Endothelial cell (in vitro differentiated cells): ENCODE results near the gene CRTC2. TPM values are rescaled to one million over a fixed set of nuclear protein-coding genes. Genes with fewer than 3 reads are reported as not detected.
A peak's percentile ranks its signal among the peaks of the same experiment; 100 is the strongest.

Experiments used
- DNase-seq: peaks from one replicate; pipeline ENCODE4 v3.0.0; 2021; ENCODE audit warnings: low spot score
- H3K27ac Mint-ChIP-seq: one replicate; pipeline ENCODE4 v1.8.0; 2021; ENCODE audit warnings: mixed read lengths, inconsistent platforms; ENCODE audit not compliant: unreplicated experiment
- H3K27me3 Mint-ChIP-seq: one replicate; pipeline ENCODE4 v1.8.0; 2021; ENCODE audit warnings: mild to moderate bottlenecking, moderate library complexity, mixed read lengths, inconsistent platforms; ENCODE audit not compliant: unreplicated experiment
- H3K36me3 Mint-ChIP-seq: one replicate; pipeline ENCODE4 v1.8.0; 2021; ENCODE audit warnings: mild to moderate bottlenecking, low read depth, mixed read lengths, inconsistent platforms; ENCODE audit not compliant: unreplicated experiment
- H3K4me1 Mint-ChIP-seq: one replicate; pipeline ENCODE4 v1.8.0; 2021; ENCODE audit warnings: mild to moderate bottlenecking, mixed read lengths, inconsistent platforms; ENCODE audit not compliant: unreplicated experiment
- H3K4me3 Mint-ChIP-seq: one replicate; pipeline ENCODE4 v1.8.0; 2021; ENCODE audit warnings: mild to moderate bottlenecking, mixed read lengths, inconsistent platforms; ENCODE audit not compliant: unreplicated experiment
- H3K9me3 Mint-ChIP-seq: one replicate; pipeline ENCODE4 v1.8.0; 2021; ENCODE audit warnings: mixed read lengths, inconsistent platforms; ENCODE audit not compliant: unreplicated experiment
- CTCF ChIP-seq: fragments of 200-600 bp; sonication (generic); IDR thresholded peaks from one replicate; pipeline ENCODE4 v1.5.0; 2021; ENCODE audit warnings: antibody characterized with exemption; ENCODE audit not compliant: unreplicated experiment
- total RNA-seq: library from RNA; stranded (reverse); fragmentation: NEBNext Ultra II Directional; extraction: Animal tissue kit (Norgen Biotek cat#: 25700); gene quantifications from one replicate; pipeline ENCODE4 v1.2.1, GENCODE V29; 2021; ENCODE audit not compliant: unreplicated experiment

The CRTC2 gene
- total RNA-seq, 1 donor from 2014 or later: 69.9 TPM

- Mint-ChIP-seq H3K36me3 (peaks cover 32% of the 10 kb centered on the region), H3K4me1 (peaks cover 69% of the 10 kb centered on the region), H3K9me3 (no peaks in the 10 kb centered on the region), H3K27me3 (peaks cover 7% of the 10 kb centered on the region), H3K4me3 (peak overlapping the region; percentile 49), H3K27ac (no peak overlapping the region)
- DNase-seq: no peak
- TF ChIP-seq CTCF: no peak
Measured at GRCh38 chr1:153973071-153973470, 14.7 kb upstream of the CRTC2 start.

GRCh38 chr1:153970346-153970745 lies 11.9 kb upstream of the CRTC2 start:
- Mint-ChIP-seq H3K27ac (no peak overlapping the region), H3K9me3 (no peaks in the 10 kb centered on the region), H3K36me3 (peaks cover 18% of the 10 kb centered on the region), H3K4me1 (peaks cover 61% of the 10 kb centered on the region), H3K27me3 (peaks cover 11% of the 10 kb centered on the region), H3K4me3 (no peak overlapping the region)
- no peak for DNase-seq
- TF ChIP-seq CTCF: no peak

- H3K4me1 Mint-ChIP-seq: peaks cover 58% of the 10 kb centered on the region
- H3K4me3 Mint-ChIP-seq: peak overlapping the region; percentile 90
- TF ChIP-seq CTCF: no peak
- DNase-seq: no peak
- H3K27ac Mint-ChIP-seq: peak overlapping the region; percentile 72
- peaks cover 10% of the 10 kb centered on the region for H3K36me3 Mint-ChIP-seq
- H3K9me3 Mint-ChIP-seq: no peaks in the 10 kb centered on the region
- peaks cover 9% of the 10 kb centered on the region for H3K27me3 Mint-ChIP-seq
Measured at GRCh38 chr1:153968972-153969371, 10.6 kb upstream of the CRTC2 start.

GRCh38 chr1:153968408-153968807 lies 10.0 kb upstream of the CRTC2 start:
- Mint-ChIP-seq H3K27ac (peak overlapping the region; percentile 76), H3K4me1 (peaks cover 57% of the 10 kb centered on the region)

GRCh38 chr1:153968000-153968363 lies 9.6 kb upstream of the CRTC2 start:
- DNase-seq: no peak
- H3K36me3 Mint-ChIP-seq: peaks cover 9% of the 10 kb centered on the region
- H3K27ac Mint-ChIP-seq: peak overlapping the region; percentile 76
- peaks cover 53% of the 10 kb centered on the region for H3K4me1 Mint-ChIP-seq
- peak overlapping the region; percentile 90 for H3K4me3 Mint-ChIP-seq
- peaks cover 14% of the 10 kb centered on the region for H3K27me3 Mint-ChIP-seq
- no peaks in the 10 kb centered on the region for H3K9me3 Mint-ChIP-seq
- no peak for TF ChIP-seq CTCF

More at GRCh38 chr1:153968408-153968807, 10.0 kb upstream of the CRTC2 start:
- DNase-seq: peak; percentile 31
- no peak for TF ChIP-seq CTCF
- peaks cover 13% of the 10 kb centered on the region for H3K27me3 Mint-ChIP-seq
- H3K4me3 Mint-ChIP-seq: peak overlapping the region; percentile 90
- no peaks in the 10 kb centered on the region for H3K9me3 Mint-ChIP-seq
- H3K36me3 Mint-ChIP-seq: peaks cover 9% of the 10 kb centered on the region
